NCI-H526 (cell line): ENCODE measurements around the gene ADGRG1.

Source experiments
- DNase-seq, 2 experiments: peaks; one replicate each; lab custom pipeline; 2025; lab: John Stamatoyannopoulos, UW

The ADGRG1 gene

GRCh38 chr16:57635266-57636097, 7.1 kb downstream of the ADGRG1 start:
- peak in 1 of 2 experiments; percentile 3 for DNase-seq

- DNase-seq: no peak
Measured at GRCh38 chr16:57636184-57636583, 7.8 kb downstream of the ADGRG1 start.

- no peak for DNase-seq
Measured at GRCh38 chr16:57637020-57637419, 8.6 kb downstream of the ADGRG1 start.

- no peak for DNase-seq
Measured at GRCh38 chr16:57637424-57637823, 9.0 kb downstream of the ADGRG1 start.

GRCh38 chr16:57637965-57638364, 9.5 kb downstream of the ADGRG1 start:
- no peak for DNase-seq

GRCh38 chr16:57638381-57638780, 10.0 kb downstream of the ADGRG1 start:
- no peak for DNase-seq

- DNase-seq: peak; percentile 26 to 75
Measured at GRCh38 chr16:57639172-57639887, 10.9 kb downstream of the ADGRG1 start.

- no peak for DNase-seq
Measured at GRCh38 chr16:57640185-57640584, 11.8 kb downstream of the ADGRG1 start.

GRCh38 chr16:57640612-57641011, 12.2 kb downstream of the ADGRG1 start:
- DNase-seq: no peak

- DNase-seq: no peak
Measured at GRCh38 chr16:57642160-57643135, 14.0 kb downstream of the ADGRG1 start.

GRCh38 chr16:57643147-57643874, 14.9 kb downstream of the ADGRG1 start:
- no peak for DNase-seq

- no peak for DNase-seq
Measured at GRCh38 chr16:57643910-57644309, 15.5 kb downstream of the ADGRG1 start.

GRCh38 chr16:57644383-57645014, 16.1 kb downstream of the ADGRG1 start:
- no peak for DNase-seq

- no peak for DNase-seq
Measured at GRCh38 chr16:57645169-57645568, 16.7 kb downstream of the ADGRG1 start.

GRCh38 chr16:57645691-57646387, 17.4 kb downstream of the ADGRG1 start:
- no peak for DNase-seq

GRCh38 chr16:57646388-57647039, 18.1 kb downstream of the ADGRG1 start:
- DNase-seq: no peak

GRCh38 chr16:57647136-57647875, 18.9 kb downstream of the ADGRG1 start:
- DNase-seq: no peak

GRCh38 chr16:57648125-57648524, 19.7 kb downstream of the ADGRG1 start:
- no peak for DNase-seq
